ENCODE measurements around the gene HSBP1L1. TPM values are rescaled to one million over a fixed set of nuclear protein-coding genes. Genes with fewer than 3 reads are reported as not detected.
"Not testable (repeated sequence)": the region's sequence is repeated elsewhere in the genome, so short reads cannot be mapped to it uniquely, and the experiment has no call there.

Gene HSBP1L1
- total RNA-seq, 2 experiments from 2014 or later = 1.1 to 5.0 TPM

- ATAC-seq = no peak
- H3K27me3 Mint-ChIP-seq = peaks cover 13% of the 10 kb centered on the region
- H3K4me1 Mint-ChIP-seq = peaks cover 26% of the 10 kb centered on the region
- CTCF ChIA-PET = interaction anchor here (0.9 kb wide), 1 partner anchor 28 kb away, joined by 3 read pairs; no protein-coding TSS in a partner anchor
- no peak overlapping the region for H3K4me3 Mint-ChIP-seq
- H3K27ac Mint-ChIP-seq = no peak overlapping the region
- no peak for DNase-seq
- no peaks in the 10 kb centered on the region for H3K36me3 Mint-ChIP-seq
- no peaks in the 10 kb centered on the region for H3K9me3 Mint-ChIP-seq (ENCODE audit: low read depth)
These were observed 10.3 kb upstream of the HSBP1L1 start for GRCh38 chr18:79953971-79954651.

GRCh38 chr18:79954791-79955190 lies 9.7 kb upstream of the HSBP1L1 start:
- Mint-ChIP-seq H3K27ac (no peak overlapping the region), H3K27me3 (peaks cover 13% of the 10 kb centered on the region), H3K4me3 (no peak overlapping the region), H3K36me3 (no peaks in the 10 kb centered on the region), H3K9me3 (ENCODE audit: low read depth) (no peaks in the 10 kb centered on the region), H3K4me1 (peaks cover 25% of the 10 kb centered on the region)
- DNase-seq (no peak), ATAC-seq (no peak)
- CTCF ChIA-PET = no interaction called here

GRCh38 chr18:79955302-79956075 lies 9.0 kb upstream of the HSBP1L1 start:
- CTCF ChIA-PET = no interaction called here
- DNase-seq (no peak), ATAC-seq (no peak)
- peaks cover 26% of the 10 kb centered on the region for H3K4me1 Mint-ChIP-seq
- H3K4me3 Mint-ChIP-seq = no peak overlapping the region
- peaks cover 15% of the 10 kb centered on the region for H3K27me3 Mint-ChIP-seq
- no peaks in the 10 kb centered on the region for H3K36me3 Mint-ChIP-seq
- H3K27ac Mint-ChIP-seq = no peak overlapping the region
- H3K9me3 Mint-ChIP-seq (ENCODE audit: low read depth) = no peaks in the 10 kb centered on the region

- H3K36me3 Mint-ChIP-seq = no peaks in the 10 kb centered on the region
- peaks cover 30% of the 10 kb centered on the region for H3K4me1 Mint-ChIP-seq
- CTCF ChIA-PET = no interaction called here
- no peak for ATAC-seq
- H3K9me3 Mint-ChIP-seq (ENCODE audit: low read depth) = no peaks in the 10 kb centered on the region
- no peak for DNase-seq
- peaks cover 20% of the 10 kb centered on the region for H3K27me3 Mint-ChIP-seq
- H3K4me3 Mint-ChIP-seq = no peak overlapping the region
- H3K27ac Mint-ChIP-seq = peak overlapping the region; percentile 5
These were observed 8.2 kb upstream of the HSBP1L1 start for GRCh38 chr18:79956276-79956675.

GRCh38 chr18:79958981-79959380 lies 5.5 kb upstream of the HSBP1L1 start:
- peaks cover 35% of the 10 kb centered on the region for H3K27me3 Mint-ChIP-seq
- H3K27ac Mint-ChIP-seq = no peak overlapping the region
- DNase-seq (no peak), ATAC-seq (no peak)
- peaks cover 52% of the 10 kb centered on the region for H3K4me1 Mint-ChIP-seq
- H3K4me3 Mint-ChIP-seq = no peak overlapping the region
- peaks cover 3% of the 10 kb centered on the region for H3K36me3 Mint-ChIP-seq
- CTCF ChIA-PET = interaction anchor here (1.4 kb wide), 1 partner anchor 10 kb away, joined by 3 read pairs; no protein-coding TSS in a partner anchor
- no peaks in the 10 kb centered on the region for H3K9me3 Mint-ChIP-seq (ENCODE audit: low read depth)

- not testable (repeated sequence) for DNase-seq; H3K36me3 Mint-ChIP-seq; H3K9me3 Mint-ChIP-seq (ENCODE audit: low read depth); ATAC-seq
- Mint-ChIP-seq H3K4me3 (peak overlapping the region; percentile 28), H3K27ac (peak overlapping the region; percentile 70), H3K4me1 (peaks cover 47% of the 10 kb centered on the region), H3K27me3 (peaks cover 33% of the 10 kb centered on the region)
- CTCF ChIA-PET = interaction anchor here (0.7 to 1.4 kb wide), 3 partner anchors 8 to 72 kb away, joined by 3 read pairs; no protein-coding TSS in a partner anchor
These were observed 4.2 kb upstream of the HSBP1L1 start for GRCh38 chr18:79960161-79960801.

- H3K27me3 Mint-ChIP-seq = peaks cover 30% of the 10 kb centered on the region
- H3K27ac Mint-ChIP-seq = no peak overlapping the region
- H3K4me3 Mint-ChIP-seq = no peak overlapping the region
- peaks cover 3% of the 10 kb centered on the region for H3K36me3 Mint-ChIP-seq
- no peak for DNase-seq
- CTCF ChIA-PET = interaction anchor here (4.3 kb wide), 1 partner anchor 25 kb away, joined by 47 read pairs; the partner anchor contains the start of gene TXNL4A
- no peak for ATAC-seq
- H3K4me1 Mint-ChIP-seq = peaks cover 47% of the 10 kb centered on the region
- H3K9me3 Mint-ChIP-seq (ENCODE audit: low read depth) = no peaks in the 10 kb centered on the region
These were observed 3.4 kb upstream of the HSBP1L1 start for GRCh38 chr18:79960921-79961526.

- no peak overlapping the region for H3K4me3 Mint-ChIP-seq
- H3K9me3 Mint-ChIP-seq (ENCODE audit: low read depth) = no peaks in the 10 kb centered on the region
- DNase-seq = no peak
- no peak overlapping the region for H3K27ac Mint-ChIP-seq
- peaks cover 23% of the 10 kb centered on the region for H3K27me3 Mint-ChIP-seq
- no peak for ATAC-seq
- peaks cover 46% of the 10 kb centered on the region for H3K4me1 Mint-ChIP-seq
- CTCF ChIA-PET = interaction anchor here (1.0 to 4.3 kb wide), 3 partner anchors 10 to 73 kb away, joined by 4 to 47 read pairs (median 4); partner anchors contain the start of genes SLC66A2 and TXNL4A
- H3K36me3 Mint-ChIP-seq = peaks cover 3% of the 10 kb centered on the region
These were observed 2.7 kb upstream of the HSBP1L1 start for GRCh38 chr18:79961527-79962291.

- no peak for DNase-seq
- peaks cover 23% of the 10 kb centered on the region for H3K27me3 Mint-ChIP-seq
- no peak overlapping the region for H3K27ac Mint-ChIP-seq
- peaks cover 5% of the 10 kb centered on the region for H3K36me3 Mint-ChIP-seq
- peaks cover 46% of the 10 kb centered on the region for H3K4me1 Mint-ChIP-seq
- no peak overlapping the region for H3K4me3 Mint-ChIP-seq
- CTCF ChIA-PET = interaction anchor here (1.0 to 4.3 kb wide), 3 partner anchors 10 to 73 kb away, joined by 4 to 47 read pairs (median 4); partner anchors contain the start of genes SLC66A2 and TXNL4A
- ATAC-seq = no peak
- no peaks in the 10 kb centered on the region for H3K9me3 Mint-ChIP-seq (ENCODE audit: low read depth)
These were observed 2.1 kb upstream of the HSBP1L1 start for GRCh38 chr18:79962311-79962710.

GRCh38 chr18:79962835-79963657 lies 1.4 kb upstream of the HSBP1L1 start:
- peaks cover 23% of the 10 kb centered on the region for H3K27me3 Mint-ChIP-seq

GRCh38 chr18:79963658-79964329 lies 649 bp upstream of the HSBP1L1 start:
- Mint-ChIP-seq H3K4me1 (peaks cover 54% of the 10 kb centered on the region), H3K4me3 (peak overlapping the region; percentile 68), H3K27me3 (peaks cover 23% of the 10 kb centered on the region), H3K27ac (peak overlapping the region; percentile 90), H3K9me3 (ENCODE audit: low read depth) (no peaks in the 10 kb centered on the region), H3K36me3 (peaks cover 5% of the 10 kb centered on the region)
- CTCF ChIA-PET = interaction anchor here (0.6 to 4.3 kb wide), 7 partner anchors 12 to 283 kb away, joined by 3 to 47 read pairs (median 3); partner anchors contain the start of genes SLC66A2 and TXNL4A
- DNase-seq (no peak), ATAC-seq (no peak)

More at GRCh38 chr18:79962835-79963657, 1.4 kb upstream of the HSBP1L1 start:
- ATAC-seq (peak; percentile 76), DNase-seq (peak; percentile 86)
- H3K9me3 Mint-ChIP-seq (ENCODE audit: low read depth) = no peaks in the 10 kb centered on the region
- peaks cover 48% of the 10 kb centered on the region for H3K4me1 Mint-ChIP-seq
- peaks cover 5% of the 10 kb centered on the region for H3K36me3 Mint-ChIP-seq
- peak overlapping the region; percentile 68 for H3K4me3 Mint-ChIP-seq
- CTCF ChIA-PET = interaction anchor here (0.6 to 4.3 kb wide), 8 partner anchors 11 to 283 kb away, joined by 3 to 47 read pairs (median 3); partner anchors contain the start of genes SLC66A2 and TXNL4A
- peak overlapping the region; percentile 90 for H3K27ac Mint-ChIP-seq
